ENCODE measurements around the gene SLC13A3. TPM values are rescaled to one million over a fixed set of nuclear protein-coding genes. Genes with fewer than 3 reads are reported as not detected.

Gene SLC13A3
- total RNA-seq, 1 experiment from 2014 or later = 17.5 TPM

DNA sequence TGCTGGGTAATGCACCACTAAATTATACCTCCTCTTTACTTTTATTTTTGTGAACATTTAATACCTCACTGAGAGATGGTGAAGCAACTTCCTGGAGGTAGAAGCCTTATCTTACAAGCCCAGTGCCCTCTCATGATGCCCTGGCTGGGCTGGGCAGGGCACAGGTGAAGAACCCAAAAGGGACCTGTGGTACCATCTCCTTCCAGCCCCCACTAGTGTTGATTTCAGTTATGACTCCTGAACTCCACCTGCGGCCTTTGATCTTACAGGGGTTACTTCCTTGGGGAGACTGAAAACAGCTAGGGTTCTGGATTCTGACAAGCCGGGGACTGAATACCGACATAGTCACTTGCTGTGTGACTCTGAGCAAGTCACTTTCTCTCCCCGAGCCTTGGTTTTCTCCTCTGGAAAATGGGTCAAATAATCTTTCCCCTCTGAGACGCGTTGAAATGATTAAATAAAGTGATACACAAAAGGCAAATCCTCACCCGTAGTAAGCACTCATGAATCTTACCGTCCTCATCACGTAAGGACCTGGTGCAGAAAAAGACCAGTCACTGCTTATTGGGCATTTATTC lies 1.2 kb downstream of the SLC13A3 start:
- peaks cover 25 to 38% of the 10 kb centered on the region in 2 experiments for H3K4me1 Mint-ChIP-seq
- Histone ChIP-seq H4K91ac (ENCODE audit: insufficient read length, low read depth, low read length) (no peak overlapping the region), H2BK12ac (ENCODE audit: insufficient read length, low read depth, low read length) (no peak overlapping the region), H2BK20ac (ENCODE audit: low read depth, low read length, poor library complexity, severe bottlenecking) (no peak overlapping the region), H3K4me2 (ENCODE audit: insufficient read depth, insufficient read length, low read length) (no peak overlapping the region), H2BK15ac (ENCODE audit: low read depth, low read length) (no peak overlapping the region), H3K18ac (ENCODE audit: insufficient read length, low read depth, low read length) (no peak overlapping the region), H2AK5ac (ENCODE audit: insufficient read length, low read length) (no peak overlapping the region), H3K27ac (ENCODE audit: insufficient read length, low read depth, low read length) (no peak overlapping the region), H2BK5ac (ENCODE audit: insufficient read length, low read length) (no peak overlapping the region), H3K23me2 (ENCODE audit: insufficient read length, low read depth, low read length, poor library complexity, severe bottlenecking) (no peaks in the 10 kb centered on the region), H3K23ac (ENCODE audit: insufficient read length, low read depth, low read length) (no peak overlapping the region), H4K8ac (replicated peaks; ENCODE audit: insufficient read length, low read depth, low read length) (no peak overlapping the region), H3K27me3 (ENCODE audit: insufficient read depth, low read length) (no peaks in the 10 kb centered on the region; the same call in 1 of the 2 replicates), H4K5ac (ENCODE audit: insufficient read length, low read depth, low read length) (no peak overlapping the region), H2AFZ (ENCODE audit: low read length) (no peak overlapping the region), H3K14ac (ENCODE audit: insufficient read depth, low read length) (no peak overlapping the region), H3K79me2 (ENCODE audit: insufficient read depth, low read length) (no peaks in the 10 kb centered on the region), H3K56ac (ENCODE audit: insufficient read length, low read depth, low read length) (no peak overlapping the region), H3K9ac (ENCODE audit: extremely low read depth, insufficient read length, low read length) (no peak overlapping the region), H3K9me3 (ENCODE audit: control insufficient read depth, low read depth, low read length) (no peaks in the 10 kb centered on the region), H4K20me1 (ENCODE audit: control insufficient read depth, insufficient read depth, insufficient read length) (peaks cover 2% of the 10 kb centered on the region), H3K79me1 (ENCODE audit: insufficient read depth, low read depth, low read length, poor library complexity, severe bottlenecking) (no peaks in the 10 kb centered on the region), H2BK120ac (ENCODE audit: low read depth, low read length, poor library complexity, severe bottlenecking) (no peak overlapping the region), H3T11ph (ENCODE audit: low read length) (no peak overlapping the region), H3K4me1 (ENCODE audit: insufficient read depth, low read length) (no peaks in the 10 kb centered on the region), H3K4ac (ENCODE audit: low read depth, low read length) (no peak overlapping the region)
- no peak overlapping the region for H3K27ac Mint-ChIP-seq
- H3K4me3 Mint-ChIP-seq = no peak overlapping the region
- peaks cover 45% of the 10 kb centered on the region for H3K27me3 Mint-ChIP-seq (ENCODE audit: low read depth)
- no CpG with 5 or more reads among the region's 9 CpGs for WGBS (ENCODE audit: extremely low coverage, insufficient read length, low lambda C conversion rate)
- no peak for DNase-seq
- H3K9me3 Mint-ChIP-seq = peaks cover 0 to 2% of the 10 kb centered on the region in 2 experiments; a peak in 1 of 5 replicates
- H3K36me3 Mint-ChIP-seq (ENCODE audit: insufficient read depth in 1 of 3, low read depth in 3 of 3) = peaks cover 0 to 7% (median 0%) of the 10 kb centered on the region in 3 experiments; a peak in 3 of 7 replicates
- TF ChIP-seq, protein P1, sequence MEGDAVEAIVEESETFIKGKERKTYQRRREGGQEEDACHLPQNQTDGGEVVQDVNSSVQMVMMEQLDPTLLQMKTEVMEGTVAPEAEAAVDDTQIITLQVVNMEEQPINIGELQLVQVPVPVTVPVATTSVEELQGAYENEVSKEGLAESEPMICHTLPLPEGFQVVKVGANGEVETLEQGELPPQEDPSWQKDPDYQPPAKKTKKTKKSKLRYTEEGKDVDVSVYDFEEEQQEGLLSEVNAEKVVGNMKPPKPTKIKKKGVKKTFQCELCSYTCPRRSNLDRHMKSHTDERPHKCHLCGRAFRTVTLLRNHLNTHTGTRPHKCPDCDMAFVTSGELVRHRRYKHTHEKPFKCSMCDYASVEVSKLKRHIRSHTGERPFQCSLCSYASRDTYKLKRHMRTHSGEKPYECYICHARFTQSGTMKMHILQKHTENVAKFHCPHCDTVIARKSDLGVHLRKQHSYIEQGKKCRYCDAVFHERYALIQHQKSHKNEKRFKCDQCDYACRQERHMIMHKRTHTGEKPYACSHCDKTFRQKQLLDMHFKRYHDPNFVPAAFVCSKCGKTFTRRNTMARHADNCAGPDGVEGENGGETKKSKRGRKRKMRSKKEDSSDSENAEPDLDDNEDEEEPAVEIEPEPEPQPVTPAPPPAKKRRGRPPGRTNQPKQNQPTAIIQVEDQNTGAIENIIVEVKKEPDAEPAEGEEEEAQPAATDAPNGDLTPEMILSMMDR (conservative IDR thresholded peaks at IDR 0.05) = no peak

Data from H9 (cell line).